Endothelial cell of umbilical vein (primary cell): ENCODE measurements around the gene HES1. TPM values are rescaled to one million over a fixed set of nuclear protein-coding genes. Genes with fewer than 3 reads are reported as not detected.

Experiments
- BruUV-seq: library from RNA; stranded (reverse); fragments of 400-500 nt; replicated peaks from 2 replicates; lab custom pipeline; 2021; lab: Mats Ljungman, UMichigan
- CTCF ChIA-PET: fragments of 300-600, 350-600 bp; sonication (Branson Sonifier 250); formaldehyde crosslinking; loops from one replicate; lab custom pipeline; 2021; ENCODE audit warnings: antibody characterized with exemption, inconsistent platforms; lab: Charles Lee
- POLR2A ChIA-PET: fragments of 300-600, 350-600 bp; sonication (Branson Sonifier 250); formaldehyde crosslinking; loops from one replicate; lab custom pipeline; 2021; ENCODE audit warnings: antibody characterized with exemption, inconsistent platforms; lab: Charles Lee
- DNase-seq: peaks from one replicate; pipeline ENCODE4 v3.0.0-alpha.2; 2011; ENCODE audit warnings: low read depth, low spot score
- FAIRE-seq: peaks from 2 replicates; lab custom pipeline; 2011; peaks lifted over from hg19 to GRCh38; lab: Jason Lieb, UNC
- H2AFZ ChIP-seq: 2 replicates; pipeline ENCODE4 v1.6.0; 2012; ENCODE audit warnings: low read depth, low read length, control low read depth, inconsistent platforms
- H3K27ac ChIP-seq: 2 replicates; pipeline ENCODE4 v1.5.1; 2011; ENCODE audit warnings: low read depth, mild to moderate bottlenecking, control low read depth, low read length, moderate library complexity; ENCODE audit not compliant: insufficient read depth
- H3K27me3 ChIP-seq, 2 experiments: 2 replicates each; pipeline versions ENCODE4 v1.6.0 to v1.6.1; 2011; ENCODE audit warnings: low read length in 2 of 2, mixed read lengths in 1 of 2; ENCODE audit not compliant: control insufficient read depth in 2 of 2, insufficient read depth in 2 of 2
- H3K36me3 ChIP-seq, 2 experiments: 2 replicates in 1 of 2; 3 replicates in 1 of 2; pipeline ENCODE4 v1.5.1; 2011; ENCODE audit warnings: low read length in 2 of 2, mild to moderate bottlenecking in 1 of 2, moderate library complexity in 1 of 2; ENCODE audit not compliant: control insufficient read depth in 2 of 2, insufficient read depth in 2 of 2; ENCODE audit errors: extremely low read depth in 1 of 2
- H3K4me1 ChIP-seq: 3 replicates; pipeline ENCODE4 v1.5.1; 2011; ENCODE audit warnings: mild to moderate bottlenecking, low read length; ENCODE audit not compliant: control insufficient read depth, insufficient read depth; ENCODE audit errors: extremely low read depth
- H3K4me2 ChIP-seq: 2 replicates; pipeline ENCODE4 v1.6.1; 2011; ENCODE audit warnings: low read length, control low read depth, mixed read lengths; ENCODE audit not compliant: insufficient read depth
- H3K4me3 ChIP-seq, 3 experiments: fragments of 200-600 bp in 1 of 3; sonication (generic), shearing (Covaris generic) in 1 of 3; replicated peaks in 1 of 3; 2 replicates each; pipeline ENCODE4 v1.5.1; 2011 to 2016; ENCODE audit warnings: control low read depth in 3 of 3, low read length in 3 of 3, mild to moderate bottlenecking in 2 of 3, inconsistent platforms in 1 of 3, low read depth in 1 of 3, moderate library complexity in 1 of 3; ENCODE audit not compliant: insufficient read depth in 1 of 3
- H3K79me2 ChIP-seq: 2 replicates; pipeline ENCODE4 v1.6.0; 2012; ENCODE audit warnings: low read length, inconsistent platforms; ENCODE audit not compliant: control insufficient read depth, insufficient read depth
- H3K9ac ChIP-seq: replicated peaks from 2 replicates; pipeline ENCODE3; 2011; ENCODE audit warnings: low read length, control low read depth; ENCODE audit not compliant: insufficient read depth; ENCODE audit errors: extremely low read depth
- H3K9me1 ChIP-seq: replicated peaks from 3 replicates; pipeline ENCODE4 v1.6.0; 2011; ENCODE audit warnings: mild to moderate bottlenecking, low read length; ENCODE audit not compliant: control insufficient read depth, insufficient read depth; ENCODE audit errors: extremely low read depth
- H3K9me3 ChIP-seq: replicated peaks from 2 replicates; pipeline ENCODE4 v1.5.1; 2012; ENCODE audit warnings: low read length, inconsistent platforms; ENCODE audit not compliant: control insufficient read depth, insufficient read depth
- H4K20me1 ChIP-seq: replicated peaks from 2 replicates; pipeline ENCODE3; 2011; ENCODE audit warnings: mild to moderate bottlenecking, low read length; ENCODE audit not compliant: control insufficient read depth, insufficient read depth; ENCODE audit errors: extremely low read depth
- EZH2 ChIP-seq: IDR thresholded peaks from 2 replicates; pipeline ENCODE4 v1.6.1; 2012; ENCODE audit warnings: borderline replicate concordance, low read depth, mild to moderate bottlenecking, moderate library complexity, low read length, inconsistent platforms; ENCODE audit not compliant: severe bottlenecking
- FOS ChIP-seq: IDR thresholded peaks from 2 replicates; pipeline ENCODE4 v1.6.1; 2011; ENCODE audit warnings: mild to moderate bottlenecking, low read length, moderate library complexity, borderline replicate concordance; ENCODE audit not compliant: insufficient read depth
- GATA2 ChIP-seq: IDR thresholded peaks from 2 replicates; pipeline ENCODE4 v1.7.0; 2011; ENCODE audit warnings: low read depth, mild to moderate bottlenecking, moderate library complexity, mixed read lengths, low read length; ENCODE audit not compliant: insufficient read length, insufficient read depth
- JUN ChIP-seq: IDR thresholded peaks from 2 replicates; pipeline ENCODE4 v1.6.1; 2011; ENCODE audit warnings: borderline replicate concordance, low read depth; ENCODE audit not compliant: insufficient read length, insufficient read depth
- MAX ChIP-seq: IDR thresholded peaks from 2 replicates; pipeline ENCODE4 v1.6.1; 2011; ENCODE audit not compliant: insufficient read depth, insufficient read length
- MYC ChIP-seq: IDR thresholded peaks from one replicate; pipeline ENCODE4 v1.6.1; 2011; ENCODE audit warnings: mild to moderate bottlenecking, low read depth, low read length
- POLR2A ChIP-seq: IDR thresholded peaks from 2 replicates; pipeline ENCODE4 v1.6.1; 2012; ENCODE audit warnings: low read depth, mild to moderate bottlenecking, control low read depth, low read length
- POLR2AphosphoS5 ChIP-seq: IDR thresholded peaks from 2 replicates; pipeline ENCODE4 v1.6.1; 2012; ENCODE audit warnings: low read depth, mild to moderate bottlenecking, control low read depth, low read length, moderate library complexity; ENCODE audit not compliant: insufficient read depth
- dilution Hi-C: fragments of 300-500 bp; cut with MboI; formaldehyde crosslinking; loops from one replicate; pipeline ENCODE4 v1.15.0; 2019; ENCODE audit warnings: low sequenced_read_pairs; ENCODE audit not compliant: extremely low pct_ligation_motif_present
- intact Hi-C: fragments of 100-400 bp; cut with micrococcal nuclease; formaldehyde crosslinking; loops from one replicate; pipeline ENCODE4 v1.10.0; 2022
- polyA plus RNA-seq, 4 experiments: library from polyadenylated mRNA; depleted of rRNA in 3 of 4; stranded (reverse) in 3 of 4; unstranded in 1 of 4; fragments of >200 nt; gene quantifications; 2 replicates each; pipeline versions ENCODE4 v1.2.1 to v1.2.3, GENCODE V29; 2011 to 2012; ENCODE audit warnings: missing spikeins in 1 of 4
- total RNA-seq: library from RNA; stranded (reverse); gene quantifications from 2 replicates; pipeline ENCODE4 v1.2.3, GENCODE V29; 2021
- TF ChIP-seq, protein P1 (sequence below), 2 donors: IDR thresholded peaks; 1 replicate in 1 of 2; 2 replicates in 1 of 2; pipeline ENCODE4 v1.5.1; 2011; ENCODE audit warnings: low read length in 2 of 2, mild to moderate bottlenecking in 2 of 2, moderate library complexity in 2 of 2, control low read depth in 1 of 2, inconsistent platforms in 1 of 2, low read depth in 1 of 2; ENCODE audit not compliant: insufficient read depth in 1 of 2; ENCODE audit errors: extremely low read depth in 1 of 2

HES1 gene
- total and polyA plus RNA-seq, 2 donors (not counting 3 experiments of a cell fraction or from before 2014, with no cell fraction given): 42.0 to 210 TPM

DNA sequence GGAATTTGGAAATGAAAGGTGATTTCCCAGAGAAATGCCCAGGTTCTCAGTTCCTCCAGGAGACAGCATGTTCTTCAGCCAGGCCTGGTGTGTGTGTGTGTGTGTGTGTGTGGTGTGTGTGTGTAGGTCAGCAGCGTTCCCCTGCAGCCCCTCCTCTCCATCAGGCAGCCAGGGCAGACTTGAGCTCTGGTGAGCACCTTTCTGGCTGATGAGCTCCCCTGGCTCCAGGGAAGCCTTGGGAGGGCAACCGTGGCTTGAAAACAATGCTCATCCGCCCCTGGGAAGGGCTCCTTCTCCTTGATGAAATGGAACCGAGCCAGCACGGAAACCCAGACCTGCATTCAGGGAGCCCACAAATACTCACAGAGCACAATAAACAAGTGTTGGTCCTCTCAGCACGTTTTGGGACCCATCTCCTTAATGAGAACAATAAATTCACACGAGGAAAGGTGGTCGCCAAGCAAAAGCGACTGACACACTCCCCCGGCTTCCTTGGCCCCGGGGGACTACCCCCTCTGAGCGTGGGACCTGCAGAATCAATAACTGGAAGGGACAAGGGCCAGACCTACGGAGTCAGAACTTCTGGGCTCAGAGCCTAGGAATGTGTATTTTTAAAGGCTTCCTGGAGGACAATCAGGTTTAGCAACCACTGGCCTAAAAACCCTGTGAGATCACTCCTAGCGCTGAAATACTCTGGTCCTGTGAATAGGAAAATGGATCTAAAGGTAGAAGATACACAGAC lies 38.6 kb upstream of the HES1 start:
- Histone ChIP-seq H3K4me2 (no peak overlapping the region), H4K20me1 (no peaks in the 10 kb centered on the region), H3K27ac (no peak overlapping the region), H3K9me1 (no peaks in the 10 kb centered on the region), H3K9ac (no peak overlapping the region), H2AFZ (no peak overlapping the region), H3K79me2 (no peaks in the 10 kb centered on the region), H3K36me3 (no peaks in the 10 kb centered on the region), H3K27me3 (peaks cover 0 to 11% of the 10 kb centered on the region in 2 experiments), H3K4me3 (no peak overlapping the region), H3K4me1 (peaks cover 8% of the 10 kb centered on the region), H3K9me3 (no peaks in the 10 kb centered on the region)
- FAIRE-seq (no peak), DNase-seq (no peak)
- ChIA-PET CTCF (interaction anchor here (0.9 to 1.0 kb wide), 2 partner anchors 8 to 15 kb away, joined by 3 read pairs; no protein-coding TSS in a partner anchor), POLR2A (no interaction called here)
- intact Hi-C loops (no loop called here), dilution Hi-C loops (no loop called here)
- TF ChIP-seq POLR2A: no peak
- no peak for TF ChIP-seq EZH2
- no peak for TF ChIP-seq POLR2AphosphoS5
- TF ChIP-seq MAX: no peak
- no peak for TF ChIP-seq GATA2
- TF ChIP-seq FOS: no peak
- TF ChIP-seq, protein P1, sequence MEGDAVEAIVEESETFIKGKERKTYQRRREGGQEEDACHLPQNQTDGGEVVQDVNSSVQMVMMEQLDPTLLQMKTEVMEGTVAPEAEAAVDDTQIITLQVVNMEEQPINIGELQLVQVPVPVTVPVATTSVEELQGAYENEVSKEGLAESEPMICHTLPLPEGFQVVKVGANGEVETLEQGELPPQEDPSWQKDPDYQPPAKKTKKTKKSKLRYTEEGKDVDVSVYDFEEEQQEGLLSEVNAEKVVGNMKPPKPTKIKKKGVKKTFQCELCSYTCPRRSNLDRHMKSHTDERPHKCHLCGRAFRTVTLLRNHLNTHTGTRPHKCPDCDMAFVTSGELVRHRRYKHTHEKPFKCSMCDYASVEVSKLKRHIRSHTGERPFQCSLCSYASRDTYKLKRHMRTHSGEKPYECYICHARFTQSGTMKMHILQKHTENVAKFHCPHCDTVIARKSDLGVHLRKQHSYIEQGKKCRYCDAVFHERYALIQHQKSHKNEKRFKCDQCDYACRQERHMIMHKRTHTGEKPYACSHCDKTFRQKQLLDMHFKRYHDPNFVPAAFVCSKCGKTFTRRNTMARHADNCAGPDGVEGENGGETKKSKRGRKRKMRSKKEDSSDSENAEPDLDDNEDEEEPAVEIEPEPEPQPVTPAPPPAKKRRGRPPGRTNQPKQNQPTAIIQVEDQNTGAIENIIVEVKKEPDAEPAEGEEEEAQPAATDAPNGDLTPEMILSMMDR (IDR thresholded peaks at IDR 0.05; ENCODE audit: extremely low read depth in 1 of 2, insufficient read depth in 1 of 2, low read depth in 1 of 2, low read length in 2 of 2): no peak
- TF ChIP-seq MYC: no peak
- TF ChIP-seq JUN: no peak
- no TSS peak for BruUV-seq
